PC-9 (cell line): ENCODE results near the gene RNH1. TPM values are rescaled to one million over a fixed set of nuclear protein-coding genes. Genes with fewer than 3 reads are reported as not detected.

Experiments
- BruUV-seq: library from RNA; stranded (reverse); fragments of 400-500 nt; replicated peaks from 2 replicates; lab custom pipeline; 2021; lab: Mats Ljungman, UMichigan
- CTCF ChIA-PET: fragments of 300-600 bp; sonication (Branson Sonifier 250); formaldehyde crosslinking; loops from one replicate; lab custom pipeline; 2022; ENCODE audit warnings: antibody characterized with exemption; lab: Charles Lee
- POLR2A ChIA-PET: fragments of 300-600 bp; sonication (Branson Sonifier 250); formaldehyde crosslinking; loops from one replicate; lab custom pipeline; 2022; ENCODE audit warnings: antibody characterized with exemption; ENCODE audit not compliant: unreplicated experiment; lab: Charles Lee
- DNase-seq, 2 experiments: peaks; one replicate each; pipeline versions ENCODE4 v3.0.0 to v3.0.0-alpha.2; 2015 to 2022; ENCODE audit warnings: mixed read lengths in 1 of 2
- H2AFZ ChIP-seq: fragments of 200-600 bp; sonication (generic); 2 replicates; pipeline ENCODE4 v1.8.1; 2017; ENCODE audit warnings: antibody characterized with exemption
- H3F3A ChIP-seq: fragments of 200-600 bp; sonication (generic); 2 replicates; pipeline ENCODE4 v1.8.1; 2017; ENCODE audit warnings: antibody characterized with exemption, mild to moderate bottlenecking, low read depth; ENCODE audit not compliant: insufficient read depth
- H3K27ac ChIP-seq: fragments of 200-600 bp; sonication (generic); 2 replicates; pipeline ENCODE4 v1.6.1; 2016; ENCODE audit warnings: mixed run types
- H3K27me3 ChIP-seq: fragments of 200-600 bp; sonication (generic); 2 replicates; pipeline ENCODE4 v1.6.1; 2016; ENCODE audit warnings: low read depth, mixed run types; ENCODE audit not compliant: insufficient read depth
- H3K36me3 ChIP-seq: fragments of 200-600 bp; sonication (generic); 2 replicates; pipeline ENCODE4 v1.6.1; 2016; ENCODE audit warnings: low read depth, mixed run types
- H3K4me1 ChIP-seq: fragments of 200-600 bp; sonication (generic); replicated peaks from 2 replicates; pipeline ENCODE4 v1.6.1; 2016; ENCODE audit warnings: mixed run types; ENCODE audit not compliant: insufficient read depth
- H3K4me2 ChIP-seq: fragments of 200-600 bp; sonication (generic); 2 replicates; pipeline ENCODE4 v1.6.1; 2017; ENCODE audit warnings: mixed run types
- H3K4me3 ChIP-seq: fragments of 200-600 bp; sonication (generic); 2 replicates; pipeline ENCODE4 v1.6.1; 2016; ENCODE audit warnings: mixed run types
- H3K79me2 ChIP-seq: fragments of 200-600 bp; sonication (generic); 2 replicates; pipeline ENCODE4 v1.6.1; 2017; ENCODE audit warnings: low read depth, mixed run types
- H3K9me2 ChIP-seq: fragments of 200-600 bp; sonication (generic); 2 replicates; pipeline ENCODE4 v1.8.1; 2017; ENCODE audit warnings: mild to moderate bottlenecking; ENCODE audit not compliant: insufficient read depth
- H3K9me3 ChIP-seq: fragments of 200-600 bp; sonication (generic); 2 replicates; pipeline ENCODE4 v1.8.1; 2016; ENCODE audit warnings: low read depth; ENCODE audit not compliant: insufficient read depth
- H4K20me1 ChIP-seq: fragments of 200-600 bp; sonication (generic); 2 replicates; pipeline ENCODE4 v1.8.1; 2017; ENCODE audit not compliant: insufficient read depth
- EZH2 ChIP-seq: fragments of 200-600 bp; sonication (generic); IDR thresholded peaks from 2 replicates; pipeline ENCODE4 v1.8.0; 2017; ENCODE audit warnings: antibody characterized with exemption, low read depth
- intact Hi-C: fragments of 100-400 bp; cut with micrococcal nuclease; formaldehyde crosslinking; loops from one replicate; pipeline ENCODE4 v1.10.0; 2022; ENCODE audit not compliant: unreplicated experiment
- total RNA-seq: library from RNA; stranded (reverse); gene quantifications from 2 replicates; pipeline ENCODE4 v1.2.3, GENCODE V29; 2021
- TF ChIP-seq, protein P1 (sequence below): fragments of 200-600 bp; sonication (generic); conservative IDR thresholded peaks from 2 replicates; pipeline ENCODE4 v1.6.1; 2017; ENCODE audit warnings: mixed run types, antibody characterized with exemption, mild to moderate bottlenecking, moderate library complexity

Gene RNH1
- total RNA-seq, 1 experiment from 2014 or later, result 87.8 TPM

- ChIA-PET POLR2A (interaction anchor here (0.6 kb wide), 2 partner anchors 146 to 226 kb away, joined by 3 to 6 read pairs; no protein-coding TSS in a partner anchor), CTCF (no interaction called here)
- Histone ChIP-seq H2AFZ (no peak overlapping the region), H3K9me3 (no peaks in the 10 kb centered on the region), H3K9me2 (no peaks in the 10 kb centered on the region), H3K4me1 (no peaks in the 10 kb centered on the region), H3K27ac (no peak overlapping the region), H3F3A (no peaks in the 10 kb centered on the region), H3K4me3 (no peak overlapping the region), H3K79me2 (no peaks in the 10 kb centered on the region), H3K36me3 (no peaks in the 10 kb centered on the region), H4K20me1 (no peaks in the 10 kb centered on the region), H3K4me2 (no peak overlapping the region), H3K27me3 (no peaks in the 10 kb centered on the region)
- DNase-seq, result no peak
- no peak for TF ChIP-seq EZH2
- TF ChIP-seq, protein P1, sequence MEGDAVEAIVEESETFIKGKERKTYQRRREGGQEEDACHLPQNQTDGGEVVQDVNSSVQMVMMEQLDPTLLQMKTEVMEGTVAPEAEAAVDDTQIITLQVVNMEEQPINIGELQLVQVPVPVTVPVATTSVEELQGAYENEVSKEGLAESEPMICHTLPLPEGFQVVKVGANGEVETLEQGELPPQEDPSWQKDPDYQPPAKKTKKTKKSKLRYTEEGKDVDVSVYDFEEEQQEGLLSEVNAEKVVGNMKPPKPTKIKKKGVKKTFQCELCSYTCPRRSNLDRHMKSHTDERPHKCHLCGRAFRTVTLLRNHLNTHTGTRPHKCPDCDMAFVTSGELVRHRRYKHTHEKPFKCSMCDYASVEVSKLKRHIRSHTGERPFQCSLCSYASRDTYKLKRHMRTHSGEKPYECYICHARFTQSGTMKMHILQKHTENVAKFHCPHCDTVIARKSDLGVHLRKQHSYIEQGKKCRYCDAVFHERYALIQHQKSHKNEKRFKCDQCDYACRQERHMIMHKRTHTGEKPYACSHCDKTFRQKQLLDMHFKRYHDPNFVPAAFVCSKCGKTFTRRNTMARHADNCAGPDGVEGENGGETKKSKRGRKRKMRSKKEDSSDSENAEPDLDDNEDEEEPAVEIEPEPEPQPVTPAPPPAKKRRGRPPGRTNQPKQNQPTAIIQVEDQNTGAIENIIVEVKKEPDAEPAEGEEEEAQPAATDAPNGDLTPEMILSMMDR, result no peak
- BruUV-seq, result no TSS peak
- intact Hi-C loops, result no loop called here
These were observed 44.1 kb upstream of the RNH1 start for GRCh38 chr11:551131-551530.

DNA sequence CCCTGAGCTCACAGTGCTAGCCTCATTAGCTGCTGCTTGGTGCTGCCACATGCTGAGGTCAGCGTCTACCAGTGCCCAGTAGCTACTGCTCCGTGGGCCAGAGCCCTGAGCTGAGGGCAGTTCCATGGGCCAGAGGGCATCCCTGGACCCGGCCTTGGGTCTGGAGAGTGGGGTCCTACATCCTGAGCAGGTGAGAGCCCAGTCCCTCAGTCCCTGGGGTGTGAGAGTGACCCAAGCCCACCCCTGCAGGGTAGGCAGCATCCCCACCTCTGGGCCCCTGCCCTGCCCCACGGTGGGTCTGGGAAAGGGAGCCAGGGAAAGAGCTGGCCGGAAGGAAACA lies 43.7 kb upstream of the RNH1 start:
- POLR2A ChIA-PET, result interaction anchor here (0.6 kb wide), 2 partner anchors 146 to 226 kb away, joined by 3 to 6 read pairs; no protein-coding TSS in a partner anchor
- no peak for TF ChIP-seq EZH2
- TF ChIP-seq, protein P1, result no peak

GRCh38 chr11:550021-550745 lies 43.1 kb upstream of the RNH1 start:
- H2AFZ ChIP-seq, result no peak overlapping the region
- H4K20me1 ChIP-seq, result no peaks in the 10 kb centered on the region
- H3K79me2 ChIP-seq, result no peaks in the 10 kb centered on the region
- no peaks in the 10 kb centered on the region for H3K9me2 ChIP-seq
- H3K9me3 ChIP-seq, result no peaks in the 10 kb centered on the region
- H3K4me1 ChIP-seq, result no peaks in the 10 kb centered on the region
- ChIA-PET POLR2A (no interaction called here), CTCF (no interaction called here)
- no peak for DNase-seq
- BruUV-seq, result no TSS peak
- H3K27ac ChIP-seq, result no peak overlapping the region
- no peak overlapping the region for H3K4me2 ChIP-seq
- H3K4me3 ChIP-seq, result no peak overlapping the region
- no peaks in the 10 kb centered on the region for H3K36me3 ChIP-seq
- TF ChIP-seq, protein P1, result no peak
- TF ChIP-seq EZH2, result no peak
- no peaks in the 10 kb centered on the region for H3K27me3 ChIP-seq
- H3F3A ChIP-seq, result no peaks in the 10 kb centered on the region
- intact Hi-C loops, result no loop called here

More for the DNA sequence above, 43.7 kb upstream of the RNH1 start:
- no TSS peak for BruUV-seq
- no peak overlapping the region for H3K27ac ChIP-seq
- H3K79me2 ChIP-seq, result no peaks in the 10 kb centered on the region
- H4K20me1 ChIP-seq, result no peaks in the 10 kb centered on the region
- no peaks in the 10 kb centered on the region for H3K27me3 ChIP-seq
- no peaks in the 10 kb centered on the region for H3K9me3 ChIP-seq
- intact Hi-C loops, result no loop called here
- H3F3A ChIP-seq, result no peaks in the 10 kb centered on the region
- no peaks in the 10 kb centered on the region for H3K4me1 ChIP-seq
- CTCF ChIA-PET, result no interaction called here
- H3K36me3 ChIP-seq, result no peaks in the 10 kb centered on the region
- no peak overlapping the region for H3K4me3 ChIP-seq
- no peak overlapping the region for H3K4me2 ChIP-seq
- DNase-seq, result no peak
- no peaks in the 10 kb centered on the region for H3K9me2 ChIP-seq
- no peak overlapping the region for H2AFZ ChIP-seq
